ES-I3 (cell line): ENCODE data around the gene PCSK6.

ENCODE experiments used
- H3K36me3 ChIP-seq: 2 replicates; pipeline ENCODE4 v1.6.1; 2013; ENCODE audit warnings: mild to moderate bottlenecking, low read length, control low read depth, moderate library complexity; ENCODE audit not compliant: insufficient read depth
- H3K4me1 ChIP-seq: 2 replicates; pipeline ENCODE4 v1.6.1; 2013; ENCODE audit warnings: mild to moderate bottlenecking, control low read depth, low read length; ENCODE audit not compliant: insufficient read depth
- H3K9ac ChIP-seq: 2 replicates; pipeline ENCODE4 v1.6.1; 2013; ENCODE audit warnings: low read depth, mild to moderate bottlenecking, low read length, moderate library complexity
- H3K9me3 ChIP-seq: 2 replicates; pipeline ENCODE4 v1.6.1; 2013; ENCODE audit warnings: mild to moderate bottlenecking, low read length, moderate library complexity; ENCODE audit not compliant: control insufficient read depth, insufficient read depth

Gene PCSK6

GRCh38 chr15:101510212-101511197, 21.0 kb upstream of the PCSK6 start:
- no peaks in the 10 kb centered on the region for H3K9me3 ChIP-seq
- no peaks in the 10 kb centered on the region for H3K4me1 ChIP-seq
- H3K9ac ChIP-seq: no peak overlapping the region
- no peaks in the 10 kb centered on the region for H3K36me3 ChIP-seq

DNA sequence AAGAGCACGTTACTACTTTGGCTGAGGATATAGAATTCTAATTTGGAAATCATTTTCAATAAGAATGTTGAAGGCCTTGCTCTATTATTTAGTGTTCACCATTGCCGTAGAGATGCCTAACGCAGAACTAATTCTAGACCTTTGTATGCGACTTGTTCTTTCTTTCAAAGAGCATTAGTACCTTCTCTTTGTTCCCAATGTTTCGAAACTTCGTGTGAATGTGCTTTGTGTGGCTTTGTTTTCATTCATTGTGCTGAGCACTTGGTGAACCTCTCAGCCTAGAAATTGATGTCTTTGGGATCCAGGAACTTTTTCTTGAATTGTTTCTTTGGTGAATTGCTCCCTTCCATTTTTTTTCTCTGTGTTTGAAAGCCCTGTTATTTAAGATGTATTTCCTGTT, 19.8 kb upstream of the PCSK6 start:
- no peaks in the 10 kb centered on the region for H3K9me3 ChIP-seq
- H3K9ac ChIP-seq: no peak overlapping the region
- no peaks in the 10 kb centered on the region for H3K36me3 ChIP-seq
- H3K4me1 ChIP-seq: no peaks in the 10 kb centered on the region

- Histone ChIP-seq H3K4me1 (no peaks in the 10 kb centered on the region), H3K9me3 (no peaks in the 10 kb centered on the region), H3K36me3 (no peaks in the 10 kb centered on the region), H3K9ac (no peak overlapping the region)
Measured at GRCh38 chr15:101506491-101506890, 17.0 kb upstream of the PCSK6 start.

DNA sequence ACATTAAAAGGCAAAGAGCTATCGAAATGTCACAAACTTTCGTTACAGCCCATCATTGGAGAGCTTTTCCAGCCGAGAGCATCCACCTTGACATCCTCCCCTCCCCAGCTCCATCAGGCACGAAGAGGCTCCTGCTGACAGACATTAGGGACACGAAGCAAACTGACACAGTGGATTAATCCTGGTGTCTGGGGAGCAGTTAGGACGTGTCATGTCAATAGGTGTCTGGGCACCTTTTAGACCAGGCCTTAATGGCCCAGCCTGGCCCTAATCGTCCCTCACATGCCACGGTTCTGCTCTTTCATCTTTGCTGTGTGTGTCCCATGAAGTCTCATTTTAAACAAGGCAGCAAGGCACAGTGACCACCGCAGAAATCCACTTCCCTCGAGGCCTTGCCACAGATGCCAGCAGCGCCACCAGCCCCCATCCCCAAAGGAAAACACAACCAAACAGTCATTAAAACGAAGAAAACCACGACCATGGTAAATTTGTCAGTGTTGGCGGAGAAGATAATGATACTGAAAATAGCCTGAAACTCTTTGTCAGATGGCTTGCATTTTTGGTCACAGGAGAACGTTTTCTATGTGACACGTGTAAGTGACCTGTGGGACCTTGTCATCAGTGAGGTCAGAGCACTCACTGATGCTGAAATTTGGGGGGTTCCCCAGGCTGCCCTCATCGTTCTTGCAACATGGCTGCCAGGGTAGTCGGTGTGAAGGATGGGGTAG, 16.3 kb upstream of the PCSK6 start:
- no peaks in the 10 kb centered on the region for H3K9me3 ChIP-seq
- H3K4me1 ChIP-seq: no peaks in the 10 kb centered on the region
- no peaks in the 10 kb centered on the region for H3K36me3 ChIP-seq
- no peak overlapping the region for H3K9ac ChIP-seq

GRCh38 chr15:101504866-101505609, 15.5 kb upstream of the PCSK6 start:
- H3K9ac ChIP-seq: no peak overlapping the region
- no peaks in the 10 kb centered on the region for H3K9me3 ChIP-seq
- H3K36me3 ChIP-seq: no peaks in the 10 kb centered on the region
- no peaks in the 10 kb centered on the region for H3K4me1 ChIP-seq

DNA sequence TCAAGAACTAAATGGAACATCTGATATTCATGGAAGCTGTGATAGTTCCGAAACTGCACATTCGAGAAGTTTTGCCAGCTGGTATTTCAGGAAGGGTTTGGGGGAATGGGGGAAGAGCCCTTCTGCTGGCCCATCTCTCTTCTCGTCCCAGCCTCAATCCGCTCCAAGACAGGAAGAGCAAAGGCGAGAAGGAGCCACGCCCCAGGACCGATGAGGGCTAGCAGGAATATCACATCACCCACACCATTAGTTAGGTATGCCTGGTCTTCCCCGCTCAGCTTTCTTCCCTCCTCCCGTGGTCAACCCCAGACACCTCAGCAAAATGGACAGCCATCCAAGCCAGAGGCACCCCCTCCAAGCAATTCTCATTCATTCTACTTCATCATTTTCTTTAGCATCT, 14.9 kb upstream of the PCSK6 start:
- Histone ChIP-seq H3K9ac (no peak overlapping the region), H3K36me3 (no peaks in the 10 kb centered on the region), H3K4me1 (no peaks in the 10 kb centered on the region), H3K9me3 (no peaks in the 10 kb centered on the region)

- Histone ChIP-seq H3K9ac (no peak overlapping the region), H3K4me1 (no peaks in the 10 kb centered on the region), H3K9me3 (no peaks in the 10 kb centered on the region), H3K36me3 (no peaks in the 10 kb centered on the region)
Measured at GRCh38 chr15:101503296-101503599, 13.7 kb upstream of the PCSK6 start.

DNA sequence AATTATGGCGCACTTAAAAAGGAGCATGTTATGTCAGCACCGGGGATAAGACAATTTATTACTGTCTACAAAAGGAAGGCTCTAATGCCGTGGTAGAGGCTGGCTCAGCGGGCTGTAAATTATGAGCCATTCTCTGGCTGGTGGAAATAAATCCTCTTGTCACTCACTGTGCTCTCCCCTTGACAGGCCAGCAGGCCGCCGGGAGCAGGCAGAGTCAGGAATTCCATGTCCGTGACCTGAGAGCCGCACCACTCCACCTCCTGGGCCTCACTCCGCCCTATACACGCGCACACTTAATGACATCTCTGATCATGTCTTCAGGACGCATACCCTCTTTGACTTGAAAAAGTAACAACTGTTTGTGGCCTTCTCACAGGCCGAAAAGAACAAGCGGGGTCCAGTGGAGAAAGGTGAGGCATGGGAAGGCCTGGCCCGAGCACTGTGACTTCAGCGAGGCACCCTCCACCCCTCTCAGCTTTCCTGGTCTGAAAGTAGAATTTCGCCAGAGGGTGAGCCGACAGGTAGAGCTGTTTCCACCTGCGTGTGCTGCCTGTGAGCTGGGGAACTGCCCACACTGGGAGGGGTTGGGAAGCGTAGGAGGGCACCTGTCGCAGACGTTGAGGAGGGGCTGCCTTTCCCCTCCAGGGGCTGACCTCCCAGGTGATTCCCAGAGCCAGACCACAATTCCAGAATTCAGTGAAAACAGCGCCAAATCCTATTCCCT, 13.2 kb upstream of the PCSK6 start:
- Histone ChIP-seq H3K9ac (no peak overlapping the region), H3K4me1 (no peaks in the 10 kb centered on the region), H3K9me3 (no peaks in the 10 kb centered on the region), H3K36me3 (no peaks in the 10 kb centered on the region)

GRCh38 chr15:101501703-101502373, 12.3 kb upstream of the PCSK6 start:
- Histone ChIP-seq H3K9me3 (no peaks in the 10 kb centered on the region), H3K4me1 (no peaks in the 10 kb centered on the region; the same call in 1 of the 2 replicates), H3K36me3 (no peaks in the 10 kb centered on the region), H3K9ac (no peak overlapping the region)

DNA sequence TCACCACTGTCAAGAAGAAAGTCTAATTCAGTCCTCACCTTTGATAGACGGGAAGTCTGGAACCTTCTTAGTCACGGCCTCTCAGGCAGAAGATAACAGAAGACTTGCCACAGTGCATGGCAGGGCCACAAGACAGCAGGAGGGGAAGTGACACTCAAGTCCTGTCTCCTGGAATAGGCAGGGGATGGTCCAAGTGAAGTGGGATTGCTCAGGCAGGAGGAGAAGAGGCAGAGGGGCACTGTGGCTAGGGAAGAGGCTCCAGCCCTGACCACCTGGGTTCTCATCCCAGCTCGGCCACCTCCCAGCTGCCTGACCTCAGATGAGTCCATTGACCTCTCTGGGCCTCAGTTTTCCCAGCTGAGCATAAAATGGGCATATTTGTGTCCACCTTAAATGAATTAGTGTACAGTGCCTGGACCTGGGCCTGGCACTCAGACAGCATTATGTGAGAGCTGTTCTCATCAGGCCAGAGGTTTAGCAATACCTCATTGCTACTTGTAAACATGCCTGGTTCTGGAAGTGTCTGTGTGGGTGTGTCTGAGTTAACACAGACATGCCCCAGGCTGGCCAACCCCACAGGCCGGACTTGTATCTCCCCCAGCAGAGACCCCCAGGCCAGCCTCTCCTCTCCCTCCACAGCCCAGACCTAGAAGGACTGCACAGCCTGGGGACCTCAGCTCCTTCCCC, 11.5 kb upstream of the PCSK6 start:
- H3K4me1 ChIP-seq: no peaks in the 10 kb centered on the region; the same call in 1 of the 2 replicates
- H3K9ac ChIP-seq: no peak overlapping the region
- no peaks in the 10 kb centered on the region for H3K36me3 ChIP-seq
- no peaks in the 10 kb centered on the region for H3K9me3 ChIP-seq

GRCh38 chr15:101499863-101500713, 10.6 kb upstream of the PCSK6 start:
- Histone ChIP-seq H3K4me1 (no peaks in the 10 kb centered on the region; the same call in 1 of the 2 replicates), H3K36me3 (no peaks in the 10 kb centered on the region), H3K9me3 (no peaks in the 10 kb centered on the region), H3K9ac (no peak overlapping the region)

GRCh38 chr15:101498717-101499480, 9.4 kb upstream of the PCSK6 start:
- H3K9me3 ChIP-seq: no peaks in the 10 kb centered on the region
- H3K36me3 ChIP-seq: no peaks in the 10 kb centered on the region
- H3K4me1 ChIP-seq: no peaks in the 10 kb centered on the region; the same call in 1 of the 2 replicates
- no peak overlapping the region for H3K9ac ChIP-seq
